GM18520 (cell line): ENCODE measurements around the gene SCFD1.
"Not testable (repeated sequence)": the region's sequence is repeated elsewhere in the genome, so short reads cannot be mapped to it uniquely, and the experiment has no call there.

Experiments
- ATAC-seq: cut with Tn5 transposase; IDR thresholded peaks from one replicate; pipeline ENCODE4 v1.9.1; 2021; ENCODE audit not compliant: unreplicated experiment

The SCFD1 gene

GRCh38 chr14:30621940-30622830, at the start of gene SCFD1:
TSS of gene SCFD1 (plus strand) at chr14:30622319. CDS start at chr14:30622339, 20 bp downstream.
- peak; percentile 84 for ATAC-seq

GRCh38 chr14:30572771-30573170, 49.3 kb upstream of the SCFD1 start:
- ATAC-seq = no peak

GRCh38 chr14:30573226-30573814, 48.8 kb upstream of the SCFD1 start:
- ATAC-seq = no peak

- ATAC-seq = no peak
Observed at GRCh38 chr14:30573966-30574365, 48.2 kb upstream of the SCFD1 start.

- ATAC-seq = not testable (repeated sequence)
Observed at GRCh38 chr14:30574777-30575176, 47.3 kb upstream of the SCFD1 start.

GRCh38 chr14:30576333-30576732, 45.8 kb upstream of the SCFD1 start:
- ATAC-seq = not testable (repeated sequence)

- ATAC-seq = no peak
Observed at GRCh38 chr14:30580616-30581282, 41.4 kb upstream of the SCFD1 start.

GRCh38 chr14:30581283-30581625, 40.9 kb upstream of the SCFD1 start:
- no peak for ATAC-seq

- ATAC-seq = no peak
Observed at GRCh38 chr14:30582376-30582775, 39.7 kb upstream of the SCFD1 start.

- ATAC-seq = no peak
Observed at GRCh38 chr14:30584058-30584630, 38.0 kb upstream of the SCFD1 start.

GRCh38 chr14:30585204-30585603, 36.9 kb upstream of the SCFD1 start:
- ATAC-seq = no peak

- no peak for ATAC-seq
Observed at GRCh38 chr14:30587141-30587540, 35.0 kb upstream of the SCFD1 start.

- ATAC-seq = no peak
Observed at GRCh38 chr14:30588873-30589272, 33.2 kb upstream of the SCFD1 start.

GRCh38 chr14:30596935-30597334, 25.2 kb upstream of the SCFD1 start:
- ATAC-seq = no peak

- ATAC-seq = no peak
Observed at GRCh38 chr14:30597504-30597903, 24.6 kb upstream of the SCFD1 start.

GRCh38 chr14:30600922-30601918, 20.9 kb upstream of the SCFD1 start:
- no peak for ATAC-seq

- ATAC-seq = no peak
Observed at GRCh38 chr14:30603402-30603801, 18.7 kb upstream of the SCFD1 start.

GRCh38 chr14:30604696-30605095, 17.4 kb upstream of the SCFD1 start:
- ATAC-seq = not testable (repeated sequence)

GRCh38 chr14:30607156-30607780, 14.9 kb upstream of the SCFD1 start:
- ATAC-seq = no peak

- no peak for ATAC-seq
Observed at GRCh38 chr14:30608533-30609006, 13.5 kb upstream of the SCFD1 start.
